Activated naive CD8-positive, alpha-beta T cell treated with anti-CD3 and anti-CD28 coated beads, Interleukin-2, amount 50 U/mL, for 24 hours (primary cell): Measurements from ENCODE around the gene RPS25.
"Not testable (repeated sequence)": the region's sequence is repeated elsewhere in the genome, so short reads cannot be mapped to it uniquely, and the experiment has no call there.

Experiments
- ATAC-seq: fragments of 150-1000 bp; cut with Tn5 transposase; one replicate; pipeline ENCODE4 v1.10.0; 2021
- DNase-seq: peaks from one replicate; pipeline ENCODE4 v3.0.0; 2021
- H3K27ac Mint-ChIP-seq: one replicate; pipeline ENCODE4 v1.8.0; 2021; ENCODE audit warnings: mild to moderate bottlenecking, mixed read lengths
- H3K27me3 Mint-ChIP-seq: one replicate; pipeline ENCODE4 v1.8.0; 2021; ENCODE audit warnings: mixed read lengths
- H3K36me3 Mint-ChIP-seq: one replicate; pipeline ENCODE4 v1.8.0; 2021; ENCODE audit warnings: low read depth, mixed read lengths
- H3K4me1 Mint-ChIP-seq: one replicate; pipeline ENCODE4 v1.8.0; 2021; ENCODE audit warnings: mixed read lengths
- H3K4me3 Mint-ChIP-seq: one replicate; pipeline ENCODE4 v1.8.0; 2021; ENCODE audit warnings: mild to moderate bottlenecking, moderate library complexity, mixed read lengths
- H3K9me3 Mint-ChIP-seq: one replicate; pipeline ENCODE4 v1.8.0; 2021; ENCODE audit warnings: mixed read lengths

RPS25 gene

GRCh38 chr11:119018074-119018938 lies at the start of gene RPS25, which contains the start of gene TRAPPC4:
Gene RPS25 (minus strand): TSS chr11:119018343. CDS start chr11:119018284, 59 bp downstream.
Gene TRAPPC4 (plus strand): TSS chr11:119018766. CDS start chr11:119018796, 30 bp downstream.
- no peaks in the 10 kb centered on the region for H3K9me3 Mint-ChIP-seq
- ATAC-seq, result peak; percentile 91
- DNase-seq, result peak; percentile 94
- H3K27me3 Mint-ChIP-seq, result no peaks in the 10 kb centered on the region
- peaks cover 70% of the 10 kb centered on the region for H3K4me1 Mint-ChIP-seq
- peak within 1 kb of the TSS; percentile 99 for H3K4me3 Mint-ChIP-seq
- peaks cover 75% of the 10 kb centered on the region for H3K36me3 Mint-ChIP-seq
- peak within 1 kb of the TSS; percentile 99 for H3K27ac Mint-ChIP-seq

GRCh38 chr11:119067371-119068222 lies 49.5 kb upstream of the RPS25 start, which contains the start of gene VPS11:
Gene VPS11 (plus strand): TSS chr11:119067818. CDS start chr11:119067824, 6 bp downstream.
- DNase-seq (peak; percentile 99), ATAC-seq (peak; percentile 100)
- peaks cover 16% of the 10 kb centered on the region for H3K36me3 Mint-ChIP-seq
- H3K9me3 Mint-ChIP-seq, result no peaks in the 10 kb centered on the region
- peak within 1 kb of the TSS; percentile 87 for H3K4me3 Mint-ChIP-seq
- peaks cover 27% of the 10 kb centered on the region for H3K4me1 Mint-ChIP-seq
- no peaks in the 10 kb centered on the region for H3K27me3 Mint-ChIP-seq
- peak within 1 kb of the TSS; percentile 93 for H3K27ac Mint-ChIP-seq

GRCh38 chr11:119065369-119065768 lies 47.2 kb upstream of the RPS25 start:
- peaks cover 11% of the 10 kb centered on the region for H3K36me3 Mint-ChIP-seq
- no peaks in the 10 kb centered on the region for H3K27me3 Mint-ChIP-seq
- DNase-seq (peak; percentile 30), ATAC-seq (peak; percentile 17)
- H3K4me1 Mint-ChIP-seq, result peaks cover 27% of the 10 kb centered on the region
- H3K27ac Mint-ChIP-seq, result peak overlapping the region; percentile 0
- peak overlapping the region; percentile 45 for H3K4me3 Mint-ChIP-seq
- no peaks in the 10 kb centered on the region for H3K9me3 Mint-ChIP-seq

DNA sequence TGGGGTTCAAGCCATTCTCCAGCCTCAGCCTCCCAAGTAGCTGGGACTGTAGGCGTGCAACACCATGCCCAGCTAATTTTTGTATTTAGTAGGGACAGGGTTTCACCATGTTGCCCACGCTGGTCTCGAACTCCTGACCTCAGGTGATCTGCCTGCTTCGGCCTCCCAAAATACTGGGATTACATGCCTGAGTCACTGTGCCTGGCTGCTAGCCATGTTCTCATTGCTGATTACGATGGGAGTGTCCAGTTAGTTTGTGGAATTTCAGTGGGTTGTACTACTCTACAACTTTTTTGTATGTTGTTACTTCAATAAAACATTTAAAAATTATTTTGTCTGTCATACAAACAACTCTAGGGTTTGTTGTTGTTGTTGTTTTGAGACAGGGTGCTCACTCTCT lies 44.6 kb upstream of the RPS25 start:
- Mint-ChIP-seq H3K27ac (no peak overlapping the region), H3K27me3 (no peaks in the 10 kb centered on the region), H3K9me3 (no peaks in the 10 kb centered on the region), H3K36me3 (peaks cover 8% of the 10 kb centered on the region), H3K4me3 (no peak overlapping the region), H3K4me1 (peaks cover 29% of the 10 kb centered on the region)
- ATAC-seq (no peak), DNase-seq (no peak)

DNA sequence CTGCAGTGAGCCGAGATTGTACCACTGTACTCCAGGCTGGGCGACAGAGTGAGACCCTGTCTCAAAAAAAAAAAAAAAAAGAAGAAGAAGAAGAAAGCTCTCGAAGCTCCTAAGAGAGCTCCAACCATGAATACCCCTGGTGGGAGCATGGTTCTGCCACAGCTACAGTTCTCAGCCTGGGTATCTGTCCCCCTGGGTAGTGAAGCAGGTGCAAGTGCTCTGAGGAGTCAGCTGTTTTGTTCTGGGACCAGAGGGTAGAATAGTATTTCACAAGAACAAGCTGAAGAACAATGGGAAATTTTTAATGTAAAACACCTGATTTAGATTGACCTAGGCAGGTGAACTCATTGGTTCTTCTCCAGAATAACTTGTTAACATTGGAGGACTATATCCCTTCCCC lies 43.1 kb upstream of the RPS25 start:
- ATAC-seq (no peak), DNase-seq (no peak)
- H3K4me1 Mint-ChIP-seq, result peaks cover 21% of the 10 kb centered on the region
- no peaks in the 10 kb centered on the region for H3K27me3 Mint-ChIP-seq
- H3K9me3 Mint-ChIP-seq, result no peaks in the 10 kb centered on the region
- peaks cover 12% of the 10 kb centered on the region for H3K36me3 Mint-ChIP-seq
- H3K4me3 Mint-ChIP-seq, result no peak overlapping the region
- H3K27ac Mint-ChIP-seq, result no peak overlapping the region

DNA sequence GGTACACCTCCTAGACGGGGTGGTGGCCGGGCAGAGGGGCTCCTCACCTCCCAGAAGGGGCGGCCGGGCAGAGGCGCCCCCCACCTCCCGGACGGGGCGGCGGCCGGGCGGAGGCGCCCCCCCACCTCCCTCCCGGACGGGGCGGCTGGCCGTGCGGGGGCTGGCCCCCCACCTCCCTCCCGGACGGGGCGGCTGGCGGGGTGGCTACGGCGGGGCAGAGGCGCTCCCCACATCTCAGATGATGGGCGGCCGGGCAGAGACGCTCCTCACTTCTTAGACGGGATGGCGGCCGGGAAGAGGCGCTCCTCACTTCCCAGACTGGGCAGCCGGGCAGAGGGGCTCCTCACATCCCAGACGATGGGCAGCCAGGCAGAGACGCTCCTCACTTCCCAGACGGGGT lies 41.0 kb upstream of the RPS25 start:
- ATAC-seq, H3K9me3 Mint-ChIP-seq, H3K4me3 Mint-ChIP-seq, H3K27ac Mint-ChIP-seq, DNase-seq, H3K27me3 Mint-ChIP-seq: not testable (repeated sequence)
- Mint-ChIP-seq H3K36me3 (peaks cover 28% of the 10 kb centered on the region), H3K4me1 (peaks cover 28% of the 10 kb centered on the region)

DNA sequence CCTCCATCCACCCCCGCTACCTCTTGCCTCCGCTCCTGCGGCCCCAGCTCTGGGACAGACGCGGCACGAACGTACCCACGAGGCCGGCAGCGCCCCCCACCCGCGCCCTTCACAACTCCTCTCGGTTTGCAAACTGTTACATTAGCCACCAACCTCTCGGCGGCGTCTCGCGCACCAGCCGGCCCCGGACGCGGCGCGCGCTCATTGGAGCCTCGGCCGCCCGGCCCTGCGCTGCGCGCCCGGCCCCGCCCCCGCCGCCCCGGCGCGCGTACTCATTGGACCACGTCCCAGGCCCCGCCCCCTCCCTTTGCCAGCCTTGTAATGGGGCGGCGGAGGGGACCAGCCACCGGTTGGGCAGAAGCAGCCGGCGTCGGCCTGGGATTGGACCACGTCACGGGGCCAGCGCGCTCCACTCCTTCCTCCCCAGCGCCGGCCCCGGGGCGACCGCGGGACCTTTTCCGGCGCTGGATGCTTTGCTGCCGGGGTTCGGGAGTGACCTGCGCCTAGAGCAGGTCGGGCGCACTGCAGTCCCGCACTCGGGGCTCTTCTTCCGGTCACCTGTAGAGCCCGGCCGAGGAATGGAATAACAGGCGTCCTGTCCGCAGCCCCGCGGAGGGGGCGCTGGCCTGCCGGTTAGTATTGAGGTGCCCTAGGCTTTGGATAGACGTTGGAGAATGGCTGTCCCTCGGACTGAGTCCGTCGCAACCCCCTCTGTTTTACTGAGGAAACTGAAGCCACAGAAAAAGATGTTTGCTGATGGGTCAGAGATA lies 39.0 kb upstream of the RPS25 start, which contains the start of gene HYOU1:
TSS of gene HYOU1 (minus strand) at position 206 of the 770 bp plus-strand sequence. CDS start 1,045 bp downstream, outside the sequence.
- Mint-ChIP-seq H3K4me3 (peak within 1 kb of the TSS; percentile 95), H3K27me3 (no peaks in the 10 kb centered on the region), H3K9me3 (no peaks in the 10 kb centered on the region), H3K36me3 (peaks cover 43% of the 10 kb centered on the region), H3K4me1 (peaks cover 39% of the 10 kb centered on the region), H3K27ac (peak within 1 kb of the TSS; percentile 94)
- DNase-seq (peak; percentile 99), ATAC-seq (peak; percentile 96)

DNA sequence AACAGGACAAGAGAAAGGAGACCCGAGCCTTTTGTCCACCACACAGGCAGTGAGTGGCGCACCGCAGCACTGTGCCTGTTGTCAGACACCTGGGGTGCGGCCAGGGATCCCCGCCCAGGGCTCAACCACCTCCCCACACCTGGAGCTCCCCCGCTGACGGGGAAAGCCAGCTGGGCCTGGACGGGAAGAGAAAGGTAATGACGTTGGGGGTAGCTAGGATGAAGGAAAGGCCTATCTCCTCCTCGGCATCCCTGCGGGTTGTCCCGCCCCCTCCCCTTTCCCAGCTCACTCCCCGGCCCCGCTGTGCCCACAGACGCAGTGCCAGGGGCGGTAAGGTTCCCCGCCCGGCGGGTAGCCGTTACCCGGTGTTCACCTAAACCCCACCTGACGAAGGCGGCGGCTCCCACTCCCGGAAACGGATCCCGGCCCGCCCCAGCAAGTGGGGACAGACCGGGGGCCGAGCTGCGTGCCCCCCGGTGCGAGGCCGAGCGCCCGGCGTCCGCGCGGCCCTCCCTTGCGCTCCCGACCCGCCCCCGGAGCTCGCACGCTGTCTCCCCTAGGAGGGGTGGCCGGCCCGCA lies 38.4 kb upstream of the RPS25 start:
- ATAC-seq (peak; percentile 3), DNase-seq (no peak)
- Mint-ChIP-seq H3K9me3 (no peaks in the 10 kb centered on the region), H3K27ac (peak overlapping the region; percentile 94), H3K4me1 (peaks cover 44% of the 10 kb centered on the region), H3K4me3 (peak overlapping the region; percentile 95), H3K36me3 (peaks cover 48% of the 10 kb centered on the region), H3K27me3 (no peaks in the 10 kb centered on the region)

- peaks cover 49% of the 10 kb centered on the region for H3K4me1 Mint-ChIP-seq
Measured at GRCh38 chr11:119055901-119056300, 37.8 kb upstream of the RPS25 start.

DNA sequence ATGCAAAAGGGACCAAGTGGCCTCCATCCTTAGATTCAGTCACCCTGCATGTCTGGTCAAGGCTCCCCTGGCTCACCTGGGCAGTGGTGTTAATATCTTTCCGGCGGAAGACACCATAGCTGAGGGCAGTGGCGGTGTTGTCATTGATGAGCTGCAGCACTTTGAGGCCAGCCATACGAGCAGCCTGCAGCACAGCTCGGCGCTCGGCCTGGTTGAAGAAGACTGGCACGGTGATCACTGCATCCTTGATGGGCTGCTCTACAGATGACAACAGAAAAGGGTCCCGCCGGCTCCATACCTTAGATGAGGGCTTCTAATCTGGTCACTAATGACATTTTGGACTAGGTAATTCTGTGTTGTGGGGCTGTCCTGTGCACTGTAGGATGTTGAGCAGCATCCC lies 36.3 kb upstream of the RPS25 start:
- H3K36me3 Mint-ChIP-seq, result peaks cover 63% of the 10 kb centered on the region

More at GRCh38 chr11:119055901-119056300, 37.8 kb upstream of the RPS25 start:
- Mint-ChIP-seq H3K9me3 (no peaks in the 10 kb centered on the region), H3K27ac (peak overlapping the region; percentile 85), H3K4me3 (peak overlapping the region; percentile 95), H3K27me3 (no peaks in the 10 kb centered on the region), H3K36me3 (peaks cover 51% of the 10 kb centered on the region)
- DNase-seq, result peak; percentile 19
- no peak for ATAC-seq

GRCh38 chr11:119052163-119052814 lies 34.1 kb upstream of the RPS25 start:
- peaks cover 37% of the 10 kb centered on the region for H3K4me1 Mint-ChIP-seq
- H3K4me3 Mint-ChIP-seq, result no peak overlapping the region
- no peaks in the 10 kb centered on the region for H3K27me3 Mint-ChIP-seq
- no peak overlapping the region for H3K27ac Mint-ChIP-seq
- no peak for DNase-seq
- no peaks in the 10 kb centered on the region for H3K9me3 Mint-ChIP-seq
- H3K36me3 Mint-ChIP-seq, result peaks cover 73% of the 10 kb centered on the region
- no peak for ATAC-seq

More for the DNA sequence above, 36.3 kb upstream of the RPS25 start:
- DNase-seq (no peak), ATAC-seq (no peak)
- Mint-ChIP-seq H3K27me3 (no peaks in the 10 kb centered on the region), H3K9me3 (no peaks in the 10 kb centered on the region), H3K27ac (no peak overlapping the region), H3K4me3 (no peak overlapping the region), H3K4me1 (peaks cover 50% of the 10 kb centered on the region)

- DNase-seq (no peak), ATAC-seq (peak; percentile 55)
- Mint-ChIP-seq H3K4me3 (peak overlapping the region; percentile 36), H3K36me3 (peaks cover 79% of the 10 kb centered on the region), H3K4me1 (peaks cover 37% of the 10 kb centered on the region), H3K27me3 (no peaks in the 10 kb centered on the region), H3K9me3 (no peaks in the 10 kb centered on the region), H3K27ac (no peak overlapping the region)
Measured at GRCh38 chr11:119051440-119052162, 33.5 kb upstream of the RPS25 start.

- Mint-ChIP-seq H3K4me1 (peaks cover 22% of the 10 kb centered on the region), H3K27me3 (no peaks in the 10 kb centered on the region), H3K36me3 (peaks cover 66% of the 10 kb centered on the region), H3K9me3 (no peaks in the 10 kb centered on the region), H3K4me3 (no peak overlapping the region), H3K27ac (no peak overlapping the region)
- DNase-seq, result no peak
- ATAC-seq, result no peak
Measured at GRCh38 chr11:119049081-119049480, 30.9 kb upstream of the RPS25 start.
